GM19239 (cell line): Measurements from ENCODE around the gene PSD4.

Experiments
- DNase-seq: peaks from one replicate; pipeline ENCODE4 v3.0.0; 2011; ENCODE audit warnings: low spot score; ENCODE audit not compliant: insufficient read length
- FAIRE-seq: peaks from 2 replicates; lab custom pipeline; 2011; peaks lifted over from hg19 to GRCh38; lab: Jason Lieb, UNC

Gene PSD4

DNA sequence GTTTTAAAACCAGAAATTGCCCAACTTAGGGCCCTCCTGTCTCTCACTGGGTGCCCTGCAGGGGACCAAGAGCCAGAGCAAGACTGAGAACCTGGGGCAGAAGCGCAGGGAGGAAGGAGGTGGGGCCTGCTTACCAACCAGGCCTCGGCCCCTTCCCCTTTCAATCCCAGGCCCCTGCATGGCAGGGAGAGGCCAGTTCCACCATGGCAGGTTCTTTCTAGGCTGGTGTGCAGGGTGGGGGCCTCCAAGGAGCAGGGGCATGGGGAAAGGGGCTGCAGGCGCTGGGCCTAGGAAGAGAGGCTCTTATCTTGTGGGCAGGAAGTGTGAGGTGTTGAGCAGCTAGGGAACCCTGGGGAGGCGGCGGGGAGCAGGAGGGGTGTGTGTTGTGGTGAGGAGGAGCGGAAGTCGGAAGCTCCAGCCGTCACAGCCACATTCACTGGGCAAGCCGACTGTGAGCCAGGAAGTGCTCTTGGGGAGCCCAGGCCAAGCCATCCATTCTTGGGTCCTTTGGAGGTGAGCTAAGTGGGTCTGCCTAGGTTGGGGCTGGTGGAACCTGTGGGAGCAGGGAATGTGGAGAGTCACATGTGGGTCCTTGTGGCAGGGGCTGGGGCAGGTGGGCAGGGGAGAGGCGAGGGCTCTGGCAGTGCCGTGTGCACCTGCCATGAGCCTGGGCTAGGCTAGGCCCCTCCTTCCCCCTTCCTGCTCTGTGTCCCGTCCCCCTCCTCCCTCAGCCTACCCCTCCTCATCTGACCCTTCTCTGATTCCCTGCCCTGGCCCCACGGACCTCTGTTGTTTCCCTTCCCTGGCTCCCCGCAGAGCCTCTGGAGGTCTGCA, at the start of gene PSD4:
TSS of gene PSD4 (plus strand) at position 430 of the 834 bp plus-strand sequence. CDS start 8,486 bp downstream, outside the sequence.
- FAIRE-seq (peak; percentile 95), DNase-seq (peak; percentile 75)

GRCh38 chr2:113124181-113124961, 49.4 kb upstream of the PSD4 start:
- FAIRE-seq (peak; percentile 82), DNase-seq (no peak)

- FAIRE-seq (no peak), DNase-seq (no peak)
Observed at GRCh38 chr2:113124984-113125855, 48.6 kb upstream of the PSD4 start.

- DNase-seq: no peak
- no peak for FAIRE-seq
Observed at GRCh38 chr2:113126845-113127645, 46.7 kb upstream of the PSD4 start, which contains the start of gene IL1RN. IL1RN (plus strand) TSS chr2:113127598; CDS start chr2:113127625, 27 bp downstream.

- FAIRE-seq: no peak
Observed at GRCh38 chr2:113127646-113128570, 45.9 kb upstream of the PSD4 start.

GRCh38 chr2:113129519-113130078, 44.2 kb upstream of the PSD4 start:
- DNase-seq: no peak
- no peak for FAIRE-seq

More at GRCh38 chr2:113127646-113128570, 45.9 kb upstream of the PSD4 start:
- DNase-seq: no peak

DNA sequence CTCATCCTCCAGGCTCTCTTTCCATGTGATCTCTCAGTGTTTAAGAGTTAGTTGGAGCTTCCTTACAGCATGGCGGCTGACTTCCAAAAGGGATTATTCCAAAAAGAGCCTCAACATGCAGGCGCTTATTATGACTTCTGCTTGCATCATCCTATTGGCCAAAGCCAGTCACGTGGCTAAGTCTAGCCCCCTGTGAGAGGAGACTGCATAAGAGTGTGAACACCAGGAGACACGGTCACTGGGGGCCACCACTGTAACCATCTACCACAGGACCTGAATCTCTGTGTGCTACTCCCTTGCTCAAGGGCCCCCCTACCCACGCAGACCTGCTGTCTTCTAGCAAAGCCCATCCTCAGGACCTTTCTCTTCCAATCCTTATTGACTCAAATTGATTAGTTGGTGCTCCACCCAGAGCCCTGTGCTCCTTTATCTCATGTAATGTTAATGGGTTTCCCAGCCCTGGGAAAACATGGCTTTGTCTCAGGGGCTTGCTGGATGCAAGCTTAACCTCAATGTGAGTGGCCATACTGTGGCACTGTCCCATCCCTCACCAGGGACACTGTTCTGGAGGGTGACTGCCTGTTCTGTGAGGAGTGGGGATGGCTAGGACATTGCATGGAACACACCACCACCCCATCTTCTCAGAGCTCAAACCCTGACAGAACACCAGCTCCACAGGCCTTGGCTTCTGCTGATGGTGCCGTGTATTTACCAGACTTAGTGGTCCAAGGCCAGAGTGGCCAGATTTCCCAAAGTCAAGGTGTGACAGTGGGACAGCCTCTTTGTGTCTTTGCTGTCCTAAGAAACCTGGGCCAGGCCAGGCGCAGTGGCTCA, 42.2 kb upstream of the PSD4 start:
- DNase-seq (no peak), FAIRE-seq (no peak)

DNA sequence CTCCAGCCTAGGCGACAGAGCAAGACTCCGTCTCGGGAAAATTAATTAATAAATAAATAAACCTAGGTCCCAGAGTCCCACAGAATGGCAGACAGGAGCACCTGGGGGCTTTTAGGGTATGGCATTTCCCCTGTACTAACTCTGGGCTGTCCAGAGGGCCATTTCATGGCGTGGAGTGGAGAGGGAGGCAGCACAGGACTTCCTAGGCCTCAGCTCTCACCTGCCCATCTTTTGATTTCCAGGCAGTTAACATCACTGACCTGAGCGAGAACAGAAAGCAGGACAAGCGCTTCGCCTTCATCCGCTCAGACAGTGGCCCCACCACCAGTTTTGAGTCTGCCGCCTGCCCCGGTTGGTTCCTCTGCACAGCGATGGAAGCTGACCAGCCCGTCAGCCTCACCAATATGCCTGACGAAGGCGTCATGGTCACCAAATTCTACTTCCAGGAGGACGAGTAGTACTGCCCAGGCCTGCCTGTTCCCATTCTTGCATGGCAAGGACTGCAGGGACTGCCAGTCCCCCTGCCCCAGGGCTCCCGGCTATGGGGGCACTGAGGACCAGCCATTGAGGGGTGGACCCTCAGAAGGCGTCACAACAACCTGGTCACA, 41.3 kb upstream of the PSD4 start:
- FAIRE-seq (no peak), DNase-seq (no peak)

DNA sequence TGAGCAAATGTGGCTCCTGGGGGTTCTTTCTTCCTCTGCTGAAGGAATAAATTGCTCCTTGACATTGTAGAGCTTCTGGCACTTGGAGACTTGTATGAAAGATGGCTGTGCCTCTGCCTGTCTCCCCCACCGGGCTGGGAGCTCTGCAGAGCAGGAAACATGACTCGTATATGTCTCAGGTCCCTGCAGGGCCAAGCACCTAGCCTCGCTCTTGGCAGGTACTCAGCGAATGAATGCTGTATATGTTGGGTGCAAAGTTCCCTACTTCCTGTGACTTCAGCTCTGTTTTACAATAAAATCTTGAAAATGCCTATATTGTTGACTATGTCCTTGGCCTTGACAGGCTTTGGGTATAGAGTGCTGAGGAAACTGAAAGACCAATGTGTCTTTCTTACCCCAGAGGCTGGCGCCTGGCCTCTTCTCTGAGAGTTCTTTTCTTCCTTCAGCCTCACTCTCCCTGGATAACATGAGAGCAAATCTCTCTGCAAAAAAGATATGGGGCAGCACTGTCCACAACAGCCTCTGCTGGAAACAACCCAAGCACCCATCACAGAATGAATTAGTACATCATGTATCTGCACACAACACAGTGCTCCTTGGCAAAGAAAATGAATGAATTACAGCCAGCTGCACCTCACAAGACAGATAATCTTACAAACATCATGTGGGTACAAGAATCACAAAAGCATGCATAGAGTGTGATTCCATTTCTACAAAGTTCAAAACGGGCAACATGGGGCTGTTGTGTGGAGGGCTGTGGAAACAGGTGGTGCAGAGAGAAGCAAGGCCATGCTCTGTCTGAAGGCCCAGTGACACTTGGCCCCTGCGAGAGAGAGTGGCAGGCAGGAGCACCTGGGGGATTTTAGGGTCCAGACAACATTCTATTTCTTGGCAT, 39.8 kb upstream of the PSD4 start:
- FAIRE-seq: no peak
- no peak for DNase-seq

DNA sequence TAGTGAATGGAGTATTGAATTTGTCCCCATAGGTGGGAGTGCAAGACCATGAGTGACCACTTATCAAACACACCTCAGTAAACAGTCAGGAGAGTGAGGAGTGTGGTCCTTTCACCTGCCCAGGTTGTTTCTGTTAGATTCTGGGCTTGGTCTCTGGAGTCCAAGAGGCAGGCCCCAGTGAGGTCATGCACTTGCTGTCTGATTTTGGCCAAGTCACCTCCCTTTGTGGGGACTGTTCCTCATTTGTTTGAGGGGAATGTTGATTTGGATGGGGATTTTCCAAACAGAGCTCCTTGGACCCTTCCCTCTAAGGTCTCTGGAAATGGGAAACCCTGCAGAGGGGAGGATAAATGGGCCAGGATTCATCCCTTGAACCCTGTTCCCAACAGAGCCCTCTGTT, 39.1 kb upstream of the PSD4 start:
- FAIRE-seq: no peak

GRCh38 chr2:113135317-113135716, 38.5 kb upstream of the PSD4 start:
- no peak for DNase-seq
- no peak for FAIRE-seq

More for the DNA sequence above, 39.1 kb upstream of the PSD4 start:
- DNase-seq: no peak

- peak; percentile 94 for FAIRE-seq
- no peak for DNase-seq
Observed at GRCh38 chr2:113136828-113137775, 36.7 kb upstream of the PSD4 start.

DNA sequence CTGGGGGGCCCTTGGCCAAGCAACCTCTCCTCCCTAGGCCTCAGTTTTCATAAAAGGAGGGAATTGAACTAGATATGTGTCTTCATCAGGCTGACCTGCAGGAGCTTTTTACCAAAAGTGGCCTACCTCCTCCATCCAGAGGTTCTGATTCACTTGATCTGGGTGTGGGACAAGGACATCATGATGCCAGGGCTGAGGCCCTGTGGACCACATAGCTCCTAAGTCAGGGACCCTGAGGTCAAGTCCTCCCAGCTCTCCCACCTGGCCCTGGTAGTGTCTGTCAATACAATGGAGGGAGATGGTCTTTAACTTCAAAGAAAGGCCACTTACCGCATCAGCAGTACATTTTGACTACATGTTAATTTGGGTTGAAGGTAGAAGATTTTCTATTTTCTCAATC, 35.9 kb upstream of the PSD4 start:
- FAIRE-seq: no peak
- DNase-seq: no peak

- FAIRE-seq: peak; percentile 93
- peak; percentile 56 for DNase-seq
Observed at GRCh38 chr2:113138428-113139322, 35.1 kb upstream of the PSD4 start.
